GM12878 (cell line): Measurements from ENCODE around the gene LRRC26. TPM values are rescaled to one million over a fixed set of nuclear protein-coding genes. Genes with fewer than 3 reads are reported as not detected.

Experiments
- ATAC-seq: fragments of 200-7000 bp; cut with Tn5 transposase; 3 replicates; pipeline ENCODE4 v1.9.1; 2020; ENCODE audit warnings: mild to moderate bottlenecking, moderate library complexity
- BruUV-seq: library from RNA; stranded (reverse); fragments of 400-500 nt; replicated peaks from 2 replicates; lab custom pipeline; 2021; lab: Mats Ljungman, UMichigan
- CTCF ChIA-PET: fragments of 300-600 bp; sonication (Branson Sonifier 250); formaldehyde crosslinking; extraction: SDS; loops from one replicate; lab custom pipeline; 2021; ENCODE audit warnings: inconsistent platforms; lab: Yijun Ruan, JAX
- POLR2A ChIA-PET: fragments of 350-600 bp; formaldehyde crosslinking; extraction: SDS; loops from one replicate; lab custom pipeline; 2021; ENCODE audit warnings: inconsistent platforms; lab: Charles Lee
- RAD21 ChIA-PET: fragments of 300-600 bp; sonication (Branson Sonifier 250); formaldehyde crosslinking; loops from one replicate; lab custom pipeline; 2023; ENCODE audit warnings: antibody characterized with exemption; ENCODE audit not compliant: unreplicated experiment; lab: Charles Lee
- SMC1A ChIA-PET: fragments of 300-600 bp; sonication (Branson Sonifier 250); formaldehyde crosslinking; loops from one replicate; lab custom pipeline; 2023; ENCODE audit not compliant: unreplicated experiment, uncharacterized antibody; lab: Charles Lee
- DNase-seq: peaks from one replicate; pipeline ENCODE4 v3.0.0-alpha.2; 2011; ENCODE audit warnings: low read depth, low spot score
- FAIRE-seq: peaks from 3 replicates; lab custom pipeline; 2011; peaks lifted over from hg19 to GRCh38; lab: Jason Lieb, UNC
- H2AFZ ChIP-seq: 2 replicates; pipeline ENCODE4 v1.6.0; 2011; ENCODE audit warnings: low read depth, low read length, control low read depth; ENCODE audit not compliant: control insufficient read depth
- H3K27ac ChIP-seq: 2 replicates; pipeline ENCODE4 v1.5.1; 2011; ENCODE audit warnings: control low read depth; ENCODE audit not compliant: control insufficient read depth, insufficient read depth
- H3K27me3 ChIP-seq, 2 experiments: replicated peaks in 1 of 2; 2 replicates each; pipeline versions ENCODE4 v1.6.0 to v1.6.1; 2011; ENCODE audit warnings: low read length in 1 of 2; ENCODE audit not compliant: control insufficient read depth in 2 of 2, insufficient read depth in 2 of 2
- H3K36me3 ChIP-seq, 2 experiments: 2 replicates each; pipeline ENCODE4 v1.5.1; 2011; ENCODE audit warnings: low read length in 1 of 2; ENCODE audit not compliant: control insufficient read depth in 2 of 2, insufficient read depth in 2 of 2
- H3K4me1 ChIP-seq: 2 replicates; pipeline ENCODE4 v1.6.1; 2011; ENCODE audit warnings: mild to moderate bottlenecking, low read length, moderate library complexity, mixed read lengths; ENCODE audit not compliant: control insufficient read depth, insufficient read depth
- H3K4me2 ChIP-seq: 2 replicates; pipeline ENCODE4 v1.6.0; 2011; ENCODE audit warnings: control low read depth; ENCODE audit not compliant: control insufficient read depth, insufficient read depth
- H3K4me3 ChIP-seq: fragments of 200-600 bp; sonication (generic); 2 replicates; pipeline ENCODE4 v1.5.1; 2016
- H3K79me2 ChIP-seq: 2 replicates; pipeline ENCODE4 v1.6.0; 2011; ENCODE audit warnings: low read length; ENCODE audit not compliant: control insufficient read depth, insufficient read depth
- H3K9ac ChIP-seq: 2 replicates; pipeline ENCODE4 v1.8.0; 2011; ENCODE audit warnings: low read length, control low read depth, mixed read lengths; ENCODE audit not compliant: control insufficient read depth, insufficient read depth
- H3K9me3 ChIP-seq: replicated peaks from 3 replicates; pipeline ENCODE4 v1.5.1; 2011; ENCODE audit warnings: mild to moderate bottlenecking, low read length; ENCODE audit not compliant: control insufficient read depth, insufficient read depth
- H4K20me1 ChIP-seq: 2 replicates; pipeline ENCODE4 v1.6.0; 2011; ENCODE audit not compliant: control insufficient read depth, insufficient read depth
- BCLAF1 ChIP-seq: fragments of 450-650 bp; IDR thresholded peaks from 2 replicates; pipeline ENCODE4 v1.6.1; 2017; ENCODE audit warnings: antibody characterized with exemption, mild to moderate bottlenecking, moderate library complexity
- CEBPB ChIP-seq, 2 experiments: fragments of 150-350 bp in 1 of 2; IDR thresholded peaks; 2 replicates each; pipeline ENCODE4 v1.6.1; 2012 to 2014; ENCODE audit warnings: low read depth in 2 of 2, low read length in 2 of 2, borderline replicate concordance in 1 of 2, inconsistent platforms in 1 of 2
- CEBPZ ChIP-seq: fragments of 150-350 bp; IDR thresholded peaks from 2 replicates; pipeline ENCODE4 v1.6.1; 2016; ENCODE audit warnings: low read depth, low read length
- EP300 ChIP-seq, 2 experiments: fragments of 150-350 bp in 1 of 2; IDR thresholded peaks; 2 replicates each; pipeline ENCODE4 v1.6.1; 2011 to 2012; ENCODE audit warnings: low read depth in 2 of 2, low read length in 2 of 2, borderline replicate concordance in 1 of 2, improper control_type of control experiment in 1 of 2, inconsistent platforms in 1 of 2; ENCODE audit not compliant: control insufficient read depth in 1 of 2
- IKZF1 ChIP-seq: fragments of 450-650 bp; conservative IDR thresholded peaks from 2 replicates; pipeline ENCODE4 v1.6.1; 2017; ENCODE audit warnings: antibody characterized with exemption, mild to moderate bottlenecking
- IKZF2 ChIP-seq, 2 experiments: fragments of 450-650 bp; IDR thresholded peaks; 2 replicates each; pipeline ENCODE4 v1.6.1; 2017; ENCODE audit warnings: mild to moderate bottlenecking in 2 of 2, moderate library complexity in 2 of 2
- KAT2A ChIP-seq: conservative IDR thresholded peaks from 2 replicates; pipeline ENCODE4 v1.6.1; 2011; ENCODE audit warnings: low read depth, low read length; ENCODE audit not compliant: control insufficient read depth
- MXI1 ChIP-seq: fragments of 150-350 bp; IDR thresholded peaks from 2 replicates; pipeline ENCODE4 v1.6.1; 2011; ENCODE audit warnings: low read depth, mild to moderate bottlenecking, inconsistent platforms, low read length, improper control_type of control experiment
- MYC ChIP-seq: IDR thresholded peaks from 2 replicates; pipeline ENCODE4 v1.6.1; 2011; ENCODE audit warnings: mild to moderate bottlenecking, low read length, moderate library complexity, inconsistent platforms; ENCODE audit not compliant: insufficient read depth, insufficient replicate concordance, insufficient read length, severe bottlenecking
- POLR2A ChIP-seq: IDR thresholded peaks from 2 replicates; pipeline ENCODE4 v1.6.1; 2011; ENCODE audit warnings: low read depth, mild to moderate bottlenecking, low read length
- SMAD5 ChIP-seq: IDR thresholded peaks from 2 replicates; pipeline ENCODE4 v1.6.1; 2016; ENCODE audit warnings: antibody characterized with exemption, low read depth
- SMC3 ChIP-seq: IDR thresholded peaks from 2 replicates; pipeline ENCODE4 v1.6.1; 2011; ENCODE audit warnings: low read length, improper control_type of control experiment, borderline replicate concordance
- SUZ12 ChIP-seq: fragments of 200-600 bp; sonication (generic); IDR thresholded peaks from one replicate; pipeline ENCODE4 v1.6.1; 2018; ENCODE audit warnings: antibody characterized with exemption, mild to moderate bottlenecking; ENCODE audit not compliant: unreplicated experiment
- ZNF24 ChIP-seq: fragments of 450-650 bp; IDR thresholded peaks from 2 replicates; pipeline ENCODE4 v1.6.1; 2017; ENCODE audit warnings: antibody characterized with exemption, mild to moderate bottlenecking
- WGBS: methylation state at CpG from one replicate; pipeline ENCODE4 v1.1.6; 2016; ENCODE audit warnings: low lambda C conversion rate; ENCODE audit not compliant: insufficient replicate concordance, insufficient coverage; ENCODE audit errors: missing lambda C conversion rate; 5-methylcytosine and 5-hydroxymethylcytosine counted together
- in situ Hi-C: fragments of 300-500 bp; cut with MboI; formaldehyde crosslinking; loops from 9 replicates; pipeline ENCODE4 v1.14.3; 2018; ENCODE audit warnings: mixed read lengths
- intact Hi-C: fragments of 100-400 bp; cut with micrococcal nuclease; formaldehyde crosslinking; loops from one replicate; pipeline ENCODE4 v1.14.2; 2022; ENCODE audit not compliant: unreplicated experiment
- polyA plus RNA-seq, 11 experiments: library from polyadenylated mRNA; depleted of rRNA in 4 of 11; unstranded in 6 of 11; stranded (reverse) in 5 of 11; fragments of >200 nt; fragmentation: Nextera tagmentation in 4 of 11; fragmentation: Illumina TruSeq in 1 of 11; extraction: Ambion mirVana in 4 of 11; extraction: Trizol in 1 of 11; gene quantifications; 1 replicate in 1 of 11; 2 replicates in 10 of 11; pipeline versions ENCODE4 v1.2.1 to v1.2.3, GENCODE V29; 2011 to 2016; ENCODE audit warnings: inconsistent platforms in 2 of 11, missing spikeins in 2 of 11, low read depth in 1 of 11
- total RNA-seq, 4 experiments: library from RNA; depleted of rRNA in 3 of 4; stranded (reverse); fragments of >200 nt in 3 of 4; fragmentation: Illumina TruSeq in 1 of 4; extraction: Trizol in 1 of 4; gene quantifications; 2 replicates each; pipeline versions ENCODE4 v1.2.1 to v1.2.3, GENCODE V29; 2013 to 2021
- TF ChIP-seq, protein P1 (sequence below): IDR thresholded peaks from 2 replicates; pipeline ENCODE4 v1.6.1; 2012; ENCODE audit warnings: low read depth, low read length, improper control_type of control experiment

Gene LRRC26
- total and polyA plus RNA-seq, 10 of the 15 experiments (the other 5 are each of a cell fraction or from before 2014, with no cell fraction given) = 0.29 to 0.91 (median 0.64) TPM; not detected in 5

DNA sequence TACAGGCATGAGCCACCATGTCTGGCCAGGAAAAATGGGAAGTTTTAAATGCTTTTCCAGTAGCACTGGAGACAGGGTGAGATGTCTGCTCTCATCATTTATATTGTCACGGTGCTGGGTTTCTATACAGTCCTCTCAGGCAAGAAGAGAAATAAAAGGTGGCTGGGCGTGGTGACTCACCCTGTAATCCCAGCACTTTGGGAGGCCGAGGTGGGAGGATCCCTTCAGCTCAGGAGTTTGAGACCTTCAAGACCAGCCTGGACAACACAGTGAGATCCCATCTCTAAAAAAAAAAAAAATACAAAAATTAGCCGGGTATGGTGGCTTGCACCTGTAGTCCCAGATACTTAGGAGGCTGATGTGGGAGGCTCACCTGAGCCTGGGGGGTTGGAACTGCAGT lies 35.7 kb downstream of the LRRC26 start:
- no peak overlapping the region for H3K9ac ChIP-seq
- SMC1A ChIA-PET = no interaction called here
- 64% methylated on average over 4 of the region's 4 CpGs for WGBS
- ATAC-seq (no peak), FAIRE-seq (no peak), DNase-seq (no peak)
- CTCF ChIA-PET = interaction anchor here (1.2 kb wide), 1 partner anchor 16 kb away, joined by 3 read pairs; no protein-coding TSS in a partner anchor
- no TSS peak for BruUV-seq
- H3K36me3 ChIP-seq = no peaks in the 10 kb centered on the region
- H3K4me1 ChIP-seq = no peaks in the 10 kb centered on the region; the same call in 1 of the 2 replicates
- no peak overlapping the region for H3K4me2 ChIP-seq
- no peak for TF ChIP-seq ZNF24
- no peak for TF ChIP-seq SMAD5
- no peak for TF ChIP-seq CEBPZ
- TF ChIP-seq, protein P1, sequence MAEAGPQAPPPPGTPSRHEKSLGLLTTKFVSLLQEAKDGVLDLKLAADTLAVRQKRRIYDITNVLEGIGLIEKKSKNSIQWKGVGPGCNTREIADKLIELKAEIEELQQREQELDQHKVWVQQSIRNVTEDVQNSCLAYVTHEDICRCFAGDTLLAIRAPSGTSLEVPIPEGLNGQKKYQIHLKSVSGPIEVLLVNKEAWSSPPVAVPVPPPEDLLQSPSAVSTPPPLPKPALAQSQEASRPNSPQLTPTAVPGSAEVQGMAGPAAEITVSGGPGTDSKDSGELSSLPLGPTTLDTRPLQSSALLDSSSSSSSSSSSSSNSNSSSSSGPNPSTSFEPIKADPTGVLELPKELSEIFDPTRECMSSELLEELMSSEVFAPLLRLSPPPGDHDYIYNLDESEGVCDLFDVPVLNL = no peak
- no peak for TF ChIP-seq KAT2A
- no peak for TF ChIP-seq BCLAF1
- no peak for TF ChIP-seq POLR2A
- no peak for TF ChIP-seq CEBPB (IDR thresholded peaks at IDR 0.05; ENCODE audit: borderline replicate concordance in 1 of 2, low read depth in 2 of 2, low read length in 2 of 2)
- TF ChIP-seq SUZ12 = no peak
- TF ChIP-seq MXI1 = no peak
- no peak for TF ChIP-seq EP300 (IDR thresholded peaks at IDR 0.05; ENCODE audit: borderline replicate concordance in 1 of 2, control insufficient read depth in 1 of 2, low read depth in 2 of 2, low read length in 2 of 2)
- TF ChIP-seq SMC3 = no peak
- TF ChIP-seq IKZF1 = no peak
- no peak for TF ChIP-seq IKZF2 (IDR thresholded peaks at IDR 0.05)
- no peak for TF ChIP-seq MYC
- peaks cover 8% of the 10 kb centered on the region for H3K79me2 ChIP-seq
- H3K27me3 ChIP-seq = peaks cover 6 to 14% of the 10 kb centered on the region in 2 experiments
- intact Hi-C loops = no loop called here
- in situ Hi-C loops = no loop called here
- H4K20me1 ChIP-seq = no peaks in the 10 kb centered on the region
- no peaks in the 10 kb centered on the region; the same call in 2 of the 3 replicates for H3K9me3 ChIP-seq
- no peak overlapping the region for H2AFZ ChIP-seq
- RAD21 ChIA-PET = interaction anchor here (0.7 kb wide), 2 partner anchors 13 to 14 kb away, joined by 3 read pairs; no protein-coding TSS in a partner anchor
- H3K4me3 ChIP-seq = no peak overlapping the region
- H3K27ac ChIP-seq = no peak overlapping the region
- POLR2A ChIA-PET = interaction anchor here (0.6 kb wide), 1 partner anchor 168 kb away, joined by 4 read pairs; the partner anchor contains the start of gene NRARP
